Common myeloid progenitor, CD34-positive (primary cell): ENCODE data around the gene TNNT1.
A peak's percentile ranks its signal among the peaks of the same experiment; 100 is the strongest.

Experiments
- CTCF ChIA-PET: fragments of 350-600 bp; sonication (Branson Sonifier 250); formaldehyde crosslinking; loops from one replicate; lab custom pipeline; 2021; ENCODE audit warnings: antibody characterized with exemption; lab: Charles Lee
- POLR2A ChIA-PET: fragments of 350-600 bp; sonication (Branson Sonifier 250); formaldehyde crosslinking; loops from one replicate; lab custom pipeline; 2021; ENCODE audit warnings: antibody characterized with exemption; lab: Charles Lee
- DNase-seq, 3 donors: peaks; one replicate each; pipeline versions ENCODE4 v3.0.0 to v3.0.0-alpha.2; 2013
- H3K27ac ChIP-seq, 2 experiments: 1 replicate in 1 of 2; 2 replicates in 1 of 2; pipeline ENCODE4 v1.7.0; 2013; ENCODE audit warnings: inconsistent platforms in 2 of 2, low read length in 2 of 2, mild to moderate bottlenecking in 2 of 2, low read depth in 1 of 2, moderate library complexity in 1 of 2; ENCODE audit not compliant: severe bottlenecking in 2 of 2, insufficient read depth in 1 of 2, poor library complexity in 1 of 2
- H3K27me3 ChIP-seq, 5 experiments: replicated peaks in 2 of 5; 1 replicate in 3 of 5; 2 replicates in 2 of 5; pipeline versions ENCODE4 v1.6.1 to v1.7.0; 2013; ENCODE audit warnings: low read length in 4 of 5, mild to moderate bottlenecking in 2 of 5, moderate library complexity in 2 of 5, inconsistent platforms in 1 of 5; ENCODE audit not compliant: insufficient read depth in 5 of 5, control insufficient read depth in 4 of 5
- H3K36me3 ChIP-seq, 4 experiments: 1 replicate in 2 of 4; 2 replicates in 2 of 4; pipeline versions ENCODE4 v1.6.1 to v1.7.0; 2013; ENCODE audit warnings: low read length in 3 of 4, control low read depth in 1 of 4, mild to moderate bottlenecking in 1 of 4; ENCODE audit not compliant: control insufficient read depth in 4 of 4, insufficient read depth in 4 of 4
- H3K4me1 ChIP-seq, 4 experiments: 1 replicate in 3 of 4; 2 replicates in 1 of 4; pipeline versions ENCODE4 v1.6.1 to v1.7.1; 2013; ENCODE audit warnings: low read length in 3 of 4, mild to moderate bottlenecking in 3 of 4, control low read depth in 1 of 4, inconsistent platforms in 1 of 4, moderate library complexity in 1 of 4; ENCODE audit not compliant: control insufficient read depth in 4 of 4, insufficient read depth in 4 of 4; ENCODE audit errors: control extremely low read depth in 1 of 4
- H3K4me3 ChIP-seq, 7 experiments: 1 replicate in 4 of 7; 2 replicates in 3 of 7; pipeline versions ENCODE4 v1.5.1 to v1.7.0; 2013; ENCODE audit warnings: mild to moderate bottlenecking in 7 of 7, low read length in 6 of 7, moderate library complexity in 6 of 7, inconsistent platforms in 2 of 7, low read depth in 2 of 7, control low read depth in 1 of 7; ENCODE audit not compliant: insufficient read depth in 4 of 7, control insufficient read depth in 1 of 7; ENCODE audit errors: extremely low read depth in 1 of 7
- H3K9me3 ChIP-seq, 5 experiments: 1 replicate in 4 of 5; 2 replicates in 1 of 5; pipeline versions ENCODE4 v1.6.1 to v1.7.1; 2013; ENCODE audit warnings: low read length in 4 of 5, mild to moderate bottlenecking in 2 of 5, inconsistent platforms in 1 of 5, low read depth in 1 of 5, moderate library complexity in 1 of 5; ENCODE audit not compliant: control insufficient read depth in 4 of 5, insufficient read depth in 2 of 5; ENCODE audit errors: control extremely low read depth in 1 of 5
- WGBS: methylation state at CpG from one replicate; pipeline ENCODE4 v1.1.5; 2013; ENCODE audit not compliant: insufficient coverage; 5-methylcytosine and 5-hydroxymethylcytosine counted together

Gene TNNT1

GRCh38 chr19:55085923-55086715 lies 62.9 kb downstream of the TNNT1 start:
- ChIA-PET CTCF (interaction anchor here (0.7 to 2.2 kb wide), 5 partner anchors 12 to 205 kb away, joined by 3 to 9 read pairs (median 3); no protein-coding TSS in a partner anchor), POLR2A (interaction anchor here (1.0 kb wide), 1 partner anchor 31 kb away, joined by 4 read pairs; the partner anchor contains the start of gene PPP1R12C)
- no peak for DNase-seq
- Histone ChIP-seq H3K4me1 (peaks cover 0 to 31% (median 20%) of the 10 kb centered on the region in 4 experiments), H3K27me3 (peaks cover 7 to 71% (median 46%) of the 10 kb centered on the region in 5 experiments), H3K36me3 (peaks cover 0 to 10% (median 5%) of the 10 kb centered on the region in 4 experiments), H3K4me3 (peak overlapping the region in 1 of 7 experiments; percentile 70), H3K27ac (no peak overlapping the region), H3K9me3 (peaks cover 0 to 3% (median 0%) of the 10 kb centered on the region in 5 experiments)
- 38% methylated on average over 21 of the region's 35 CpGs for WGBS

DNA sequence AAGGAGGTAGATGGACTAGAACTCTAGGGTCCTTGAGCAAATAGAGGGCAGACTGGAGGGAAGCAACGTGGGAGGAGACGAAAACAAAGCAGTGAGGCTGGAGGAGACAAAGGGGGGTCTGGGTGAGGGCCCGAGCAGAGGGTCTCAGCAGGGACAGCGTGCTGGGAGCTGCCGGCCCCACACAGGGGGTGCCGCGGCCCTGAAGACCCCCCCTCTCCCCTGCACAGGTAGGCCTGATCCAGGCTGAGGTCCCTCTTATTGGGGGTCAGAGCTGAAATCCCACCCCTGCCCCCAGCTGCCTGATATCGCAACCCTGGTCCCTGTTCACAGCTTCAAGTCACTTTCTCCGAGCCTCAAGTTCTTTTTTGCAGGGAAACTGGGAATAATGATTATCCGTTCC lies 64.6 kb downstream of the TNNT1 start:
- ChIA-PET CTCF (interaction anchor here (0.9 to 2.2 kb wide), 3 partner anchors 10 to 203 kb away, joined by 3 to 9 read pairs (median 3); no protein-coding TSS in a partner anchor), POLR2A (no interaction called here)
- H3K27ac ChIP-seq = no peak overlapping the region
- peaks cover 0 to 4% (median 0%) of the 10 kb centered on the region in 4 experiments for H3K36me3 ChIP-seq
- WGBS = 88% methylated on average over 9 of the region's 10 CpGs
- peaks cover 0 to 3% (median 0%) of the 10 kb centered on the region in 5 experiments for H3K9me3 ChIP-seq
- no peak overlapping the region for H3K4me3 ChIP-seq
- H3K4me1 ChIP-seq = peaks cover 0 to 46% (median 35%) of the 10 kb centered on the region in 4 experiments
- peaks cover 7 to 84% (median 49%) of the 10 kb centered on the region in 5 experiments for H3K27me3 ChIP-seq
- no peak for DNase-seq

DNA sequence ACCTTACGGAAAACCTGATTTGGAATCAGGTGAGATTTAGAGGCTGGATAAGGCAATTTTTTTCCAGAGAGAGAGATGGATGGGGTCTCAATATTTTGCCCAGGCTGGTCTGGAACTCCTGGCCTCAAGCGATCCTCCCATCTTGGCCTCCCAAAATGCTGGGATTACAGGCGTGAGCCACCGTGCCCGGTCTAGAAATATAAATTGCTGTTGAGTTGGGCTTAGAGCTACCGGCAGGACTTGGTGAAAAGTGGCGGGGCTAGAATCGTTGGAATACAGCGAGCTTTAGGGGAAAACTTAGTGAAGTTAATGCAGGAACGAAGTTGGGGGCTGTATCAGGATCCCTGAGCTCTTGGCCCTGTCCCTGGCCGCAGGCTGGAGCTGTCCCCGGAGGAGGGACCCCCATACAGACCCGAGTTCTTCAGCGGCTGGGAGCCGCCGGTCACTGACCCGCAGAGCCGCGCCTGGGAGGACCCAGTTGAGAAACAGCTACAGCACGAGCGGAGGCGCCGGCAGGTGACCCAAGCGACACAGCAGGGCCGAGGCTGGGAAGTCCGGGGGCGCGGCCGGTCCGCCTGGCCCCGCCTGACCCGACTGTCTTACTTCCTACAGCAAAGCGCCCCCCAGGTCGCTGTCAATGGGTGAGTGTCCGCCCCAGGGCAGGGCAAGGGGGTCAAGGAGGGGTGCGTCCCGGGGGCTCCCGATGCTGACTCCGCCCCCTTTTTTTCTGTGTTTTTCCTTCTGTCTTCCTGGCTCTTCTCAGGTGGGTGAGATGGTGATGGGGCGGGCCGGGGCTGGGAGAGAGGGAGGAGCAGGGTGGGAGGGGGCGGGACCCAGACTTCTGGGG lies 65.8 kb downstream of the TNNT1 start:
- ChIA-PET POLR2A (no interaction called here), CTCF (interaction anchor here (2.2 kb wide), 1 partner anchor 15 kb away, joined by 9 read pairs; no protein-coding TSS in a partner anchor)
- H3K9me3 ChIP-seq = peaks cover 0 to 3% (median 0%) of the 10 kb centered on the region in 5 experiments
- H3K4me3 ChIP-seq = no peak overlapping the region
- no peak for DNase-seq
- peaks cover 7 to 86% (median 49%) of the 10 kb centered on the region in 5 experiments for H3K27me3 ChIP-seq
- 37% methylated on average over 34 of the region's 42 CpGs for WGBS
- H3K4me1 ChIP-seq = peaks cover 0 to 43% (median 35%) of the 10 kb centered on the region in 4 experiments
- peaks cover 0 to 3% (median 0%) of the 10 kb centered on the region in 4 experiments for H3K36me3 ChIP-seq
- no peak overlapping the region for H3K27ac ChIP-seq
